ENCODE data around the gene KCNK13. TPM values are rescaled to one million over a fixed set of nuclear protein-coding genes. Genes with fewer than 3 reads are reported as not detected.

KCNK13 gene
- total RNA-seq, 1 experiment from 2014 or later, result 0.17 TPM

- DNase-seq (ENCODE audit: low spot score), result no peak
- ATAC-seq, result no peak
- TF ChIP-seq SMAD3 (CRISPR knock-in tag; IDR thresholded peaks at IDR 0.05; ENCODE audit: borderline replicate concordance), result no peak
- no peak for TF ChIP-seq NFYB (CRISPR knock-in tag; conservative IDR thresholded peaks at IDR 0.05; ENCODE audit: low read depth)
- TF ChIP-seq IRF1 (CRISPR knock-in tag; IDR thresholded peaks at IDR 0.05), result no peak
- TF ChIP-seq ZNF425 (CRISPR knock-in tag; conservative IDR thresholded peaks at IDR 0.05), result no peak
- no peak for TF ChIP-seq RORB (CRISPR knock-in tag; IDR thresholded peaks at IDR 0.05)
- no peak for TF ChIP-seq FOXK1 (CRISPR knock-in tag; IDR thresholded peaks at IDR 0.05)
- TF ChIP-seq TCF7 (CRISPR knock-in tag; IDR thresholded peaks at IDR 0.05; ENCODE audit: low read depth), result no peak
- TF ChIP-seq PREB (CRISPR knock-in tag; IDR thresholded peaks at IDR 0.05; ENCODE audit: borderline replicate concordance), result no peak
- H3K9me3 Mint-ChIP-seq, result peaks cover 3% of the 10 kb centered on the region; the same call in 1 of the 2 replicates
- H3K27ac Mint-ChIP-seq, result no peak overlapping the region
- CTCF ChIA-PET, result no interaction called here
- POLR2A ChIA-PET, result no interaction called here
- no peaks in the 10 kb centered on the region for H3K36me3 Mint-ChIP-seq
- no peaks in the 10 kb centered on the region; the same call in 1 of the 2 replicates for H3K27me3 Mint-ChIP-seq (ENCODE audit: low read depth)
- no peaks in the 10 kb centered on the region for H3K4me1 Mint-ChIP-seq
- H3K4me3 Mint-ChIP-seq, result no peak overlapping the region
These were observed 42.0 kb downstream of the KCNK13 start for GRCh38 chr14:90103808-90104207.

GRCh38 chr14:90105756-90106155 is 44.0 kb downstream of the KCNK13 start:
- ATAC-seq (no peak), DNase-seq (ENCODE audit: low spot score) (no peak)
- Mint-ChIP-seq H3K27ac (no peak overlapping the region), H3K4me3 (no peak overlapping the region), H3K9me3 (peaks cover 3% of the 10 kb centered on the region; the same call in 1 of the 2 replicates), H3K36me3 (no peaks in the 10 kb centered on the region), H3K27me3 (ENCODE audit: low read depth) (peaks cover 3% of the 10 kb centered on the region; the same call in 1 of the 2 replicates), H3K4me1 (peaks cover 4% of the 10 kb centered on the region)
- CTCF ChIA-PET, result no interaction called here
- POLR2A ChIA-PET, result interaction anchor here (0.7 kb wide), 1 partner anchor 128 kb away, joined by 3 read pairs; no protein-coding TSS in a partner anchor
- no peak for TF ChIP-seq ZNF263 (CRISPR knock-in tag; IDR thresholded peaks at IDR 0.05; ENCODE audit: low read depth)
- TF ChIP-seq ZNF512 (CRISPR knock-in tag; IDR thresholded peaks at IDR 0.05; ENCODE audit: borderline replicate concordance), result no peak
- TF ChIP-seq IRF2 (CRISPR knock-in tag; IDR thresholded peaks at IDR 0.05; ENCODE audit: borderline replicate concordance, low read depth), result no peak
- TF ChIP-seq MYBL2 (CRISPR knock-in tag; IDR thresholded peaks at IDR 0.05), result no peak
- no peak for TF ChIP-seq HMGXB4 (CRISPR knock-in tag; IDR thresholded peaks at IDR 0.05)
- TF ChIP-seq PRDM15 (CRISPR knock-in tag; IDR thresholded peaks at IDR 0.05), result no peak
- no peak for TF ChIP-seq STAT6 (CRISPR knock-in tag; conservative IDR thresholded peaks at IDR 0.05; ENCODE audit: low read depth)
- TF ChIP-seq ATF2 (CRISPR knock-in tag; IDR thresholded peaks at IDR 0.05; ENCODE audit: borderline replicate concordance, low read depth), result no peak
